HepG2 (cell line): ENCODE data around the gene GPSM1. TPM values are rescaled to one million over a fixed set of nuclear protein-coding genes. Genes with fewer than 3 reads are reported as not detected.
A peak's percentile ranks its signal among the peaks of the same experiment; 100 is the strongest.

Experiments used
- ARNTL ChIP-seq: sonication (generic); formaldehyde crosslinking; IDR thresholded peaks from 2 replicates; pipeline ENCODE4 v1.4.0; 2020; ENCODE audit warnings: mild to moderate bottlenecking, missing genetic modification reagents
- ATM ChIP-seq: fragments of 450-650 bp; IDR thresholded peaks from 2 replicates; pipeline ENCODE4 v1.7.1; 2017; ENCODE audit warnings: mild to moderate bottlenecking, borderline replicate concordance
- BRCA1 ChIP-seq: sonication (generic); formaldehyde crosslinking; IDR thresholded peaks from 2 replicates; pipeline ENCODE4 v1.4.0; 2020; ENCODE audit warnings: missing genetic modification reagents
- CEBPB ChIP-seq: IDR thresholded peaks from 2 replicates; pipeline ENCODE4 v1.6.1; 2011; ENCODE audit warnings: low read depth, low read length, improper control_type of control experiment, borderline replicate concordance
- DNMT1 ChIP-seq: sonication (generic); formaldehyde crosslinking; IDR thresholded peaks from 2 replicates; pipeline ENCODE4 v1.5.1; 2020; ENCODE audit warnings: mild to moderate bottlenecking, missing genetic modification reagents
- E2F2 ChIP-seq: sonication (generic); formaldehyde crosslinking; IDR thresholded peaks from 2 replicates; pipeline ENCODE4 v1.4.0; 2020; ENCODE audit warnings: missing genetic modification reagents, borderline replicate concordance
- KMT2A ChIP-seq: sonication (generic); formaldehyde crosslinking; IDR thresholded peaks from 2 replicates; pipeline ENCODE4 v1.4.0; 2020; ENCODE audit warnings: missing genetic modification reagents
- MXI1 ChIP-seq: IDR thresholded peaks from 3 replicates; pipeline ENCODE4 v1.6.1; 2012; ENCODE audit warnings: low read depth, low read length, inconsistent platforms, borderline replicate concordance
- NFRKB ChIP-seq: fragments of 450-650 bp; IDR thresholded peaks from 2 replicates; pipeline ENCODE4 v1.6.1; 2017
- PCBP1 ChIP-seq: fragments of 200-400 bp; formaldehyde crosslinking; IDR thresholded peaks from 2 replicates; pipeline ENCODE4 v1.6.1; 2017; ENCODE audit warnings: mild to moderate bottlenecking, low read depth, low read length, borderline replicate concordance
- PRDM10 ChIP-seq: sonication (generic); formaldehyde crosslinking; IDR thresholded peaks from 2 replicates; pipeline ENCODE4 v1.4.0; 2020; ENCODE audit warnings: low read depth, missing genetic modification reagents
- SALL1 ChIP-seq: sonication (generic); formaldehyde crosslinking; IDR thresholded peaks from 2 replicates; pipeline ENCODE4 v1.8.0; 2022; ENCODE audit warnings: mild to moderate bottlenecking, missing genetic modification reagents
- SMARCE1 ChIP-seq: fragments of 450-650 bp; IDR thresholded peaks from 2 replicates; pipeline ENCODE4 v1.6.1; 2017; ENCODE audit warnings: borderline replicate concordance
- SP2 ChIP-seq: sonication (generic); formaldehyde crosslinking; IDR thresholded peaks from 2 replicates; pipeline ENCODE4 v1.5.1; 2020; ENCODE audit warnings: mild to moderate bottlenecking, missing genetic modification reagents
- TRIM24 ChIP-seq: sonication (generic); formaldehyde crosslinking; IDR thresholded peaks from 2 replicates; pipeline ENCODE4 v1.8.0; 2022; ENCODE audit warnings: mild to moderate bottlenecking, missing genetic modification reagents
- U2AF2 ChIP-seq: fragments of 200-400 bp; formaldehyde crosslinking; IDR thresholded peaks from 2 replicates; pipeline ENCODE4 v1.6.1; 2017; ENCODE audit warnings: low read depth, mild to moderate bottlenecking, low read length
- ZFP1 ChIP-seq: IDR thresholded peaks from 2 replicates; pipeline ENCODE4 v1.6.1; 2016
- ZNF24 ChIP-seq: fragments of 450-650 bp; IDR thresholded peaks from 2 replicates; pipeline ENCODE4 v1.6.1; 2017; ENCODE audit warnings: antibody characterized with exemption, mild to moderate bottlenecking
- ZNF253 ChIP-seq: sonication (generic); formaldehyde crosslinking; IDR thresholded peaks from 2 replicates; pipeline ENCODE4 v1.8.0; 2022; ENCODE audit warnings: mild to moderate bottlenecking, missing genetic modification reagents, borderline replicate concordance
- ZNF33A ChIP-seq: sonication (generic); formaldehyde crosslinking; IDR thresholded peaks from 2 replicates; pipeline ENCODE4 v1.5.1; 2020; ENCODE audit warnings: missing genetic modification reagents, mild to moderate bottlenecking, moderate library complexity, borderline replicate concordance
- ZNF839 ChIP-seq: sonication (generic); formaldehyde crosslinking; IDR thresholded peaks from 2 replicates; pipeline ENCODE4 v1.4.0; 2020; ENCODE audit warnings: missing genetic modification reagents, mild to moderate bottlenecking, borderline replicate concordance
- polyA plus RNA-seq, 8 experiments: library from polyadenylated mRNA; depleted of rRNA in 3 of 8; stranded (reverse) in 7 of 8; unstranded in 1 of 8; fragments of >200 nt; fragmentation: Illumina TruSeq in 4 of 8; extraction: Trizol in 4 of 8; gene quantifications; 2 replicates each; pipeline versions ENCODE4 v1.2.1 to v1.2.3, GENCODE V29; 2011 to 2016; ENCODE audit warnings: low read depth in 4 of 8, missing spikeins in 1 of 8, mixed read lengths in 1 of 8; ENCODE audit not compliant: insufficient read depth in 1 of 8
- total RNA-seq, 5 experiments: library from RNA; depleted of rRNA; stranded (reverse); fragments of >200 nt; fragmentation: Illumina TruSeq; extraction: Trizol; gene quantifications; 2 replicates each; pipeline ENCODE4 v1.2.3, GENCODE V29; 2016; ENCODE audit warnings: low read depth in 1 of 5
- TF ChIP-seq, protein P1 (sequence below): sonication (generic); formaldehyde crosslinking; IDR thresholded peaks from 2 replicates; pipeline ENCODE4 v1.5.0; 2020; ENCODE audit warnings: missing genetic modification reagents, mild to moderate bottlenecking, borderline replicate concordance
- TF ChIP-seq, protein P2 (sequence below): sonication (generic); formaldehyde crosslinking; IDR thresholded peaks from 2 replicates; pipeline ENCODE4 v1.8.1; 2022; ENCODE audit warnings: mild to moderate bottlenecking, missing genetic modification reagents

Gene GPSM1
- total and polyA plus RNA-seq, 2 of the 13 experiments (the other 11 are each of a cell fraction or from before 2014, with no cell fraction given), result 1.0 to 2.4 TPM

GRCh38 chr9:136363106-136363948, 36.0 kb downstream of the GPSM1 start, which contains the start of gene DNLZ (continued):
- TF ChIP-seq DNMT1 (peak; percentile 64; the same call in 1 of the 2 replicates), ZNF839 (CRISPR knock-in tag) (no peak), ZNF253 (CRISPR knock-in tag) (no peak), ZFP1 (CRISPR knock-in tag) (peak; percentile 49; the same call in 1 of the 2 replicates), PRDM10 (CRISPR knock-in tag) (no peak), KMT2A (CRISPR knock-in tag) (peak; percentile 60; the same call in 1 of the 2 replicates), E2F2 (CRISPR knock-in tag) (peak; percentile 36; the same call in 1 of the 2 replicates), U2AF2 (no peak), BRCA1 (CRISPR knock-in tag) (no peak), SP2 (CRISPR knock-in tag) (peak; percentile 71), ZNF33A (CRISPR knock-in tag) (no peak), PCBP1 (peak; percentile 54; the same call in 1 of the 2 replicates), CEBPB (no peak), TRIM24 (CRISPR knock-in tag) (no peak), MXI1 (peak; percentile 90; the same call in 1 of the 3 replicates), ARNTL (peak; percentile 91), ATM (no peak), NFRKB (no peak), ZNF24 (no peak), SALL1 (CRISPR knock-in tag) (peak; percentile 91), SMARCE1 (no peak)
- TF ChIP-seq, protein P1, sequence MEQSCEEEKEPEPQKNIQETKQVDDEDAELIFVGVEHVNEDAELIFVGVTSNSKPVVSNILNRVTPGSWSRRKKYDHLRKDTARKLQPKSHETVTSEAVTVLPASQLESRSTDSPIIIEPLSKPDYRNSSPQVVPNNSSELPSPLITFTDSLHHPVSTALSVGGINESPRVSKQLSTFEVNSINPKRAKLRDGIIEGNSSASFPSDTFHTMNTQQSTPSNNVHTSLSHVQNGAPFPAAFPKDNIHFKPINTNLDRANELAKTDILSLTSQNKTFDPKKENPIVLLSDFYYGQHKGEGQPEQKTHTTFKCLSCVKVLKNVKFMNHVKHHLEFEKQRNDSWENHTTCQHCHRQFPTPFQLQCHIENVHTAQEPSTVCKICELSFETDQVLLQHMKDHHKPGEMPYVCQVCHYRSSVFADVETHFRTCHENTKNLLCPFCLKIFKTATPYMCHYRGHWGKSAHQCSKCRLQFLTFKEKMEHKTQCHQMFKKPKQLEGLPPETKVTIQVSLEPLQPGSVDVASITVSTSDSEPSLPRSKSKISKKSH, result no peak; the same call in 1 of the 2 replicates
- TF ChIP-seq, protein P2, sequence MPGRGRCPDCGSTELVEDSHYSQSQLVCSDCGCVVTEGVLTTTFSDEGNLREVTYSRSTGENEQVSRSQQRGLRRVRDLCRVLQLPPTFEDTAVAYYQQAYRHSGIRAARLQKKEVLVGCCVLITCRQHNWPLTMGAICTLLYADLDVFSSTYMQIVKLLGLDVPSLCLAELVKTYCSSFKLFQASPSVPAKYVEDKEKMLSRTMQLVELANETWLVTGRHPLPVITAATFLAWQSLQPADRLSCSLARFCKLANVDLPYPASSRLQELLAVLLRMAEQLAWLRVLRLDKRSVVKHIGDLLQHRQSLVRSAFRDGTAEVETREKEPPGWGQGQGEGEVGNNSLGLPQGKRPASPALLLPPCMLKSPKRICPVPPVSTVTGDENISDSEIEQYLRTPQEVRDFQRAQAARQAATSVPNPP, result peak; percentile 77
